Mononuclear cell (primary cell): ENCODE data around the gene SLC1A6. TPM values are rescaled to one million over a fixed set of nuclear protein-coding genes. Genes with fewer than 3 reads are reported as not detected.
"Not testable (repeated sequence)": the region's sequence is repeated elsewhere in the genome, so short reads cannot be mapped to it uniquely, and the experiment has no call there.

Experiments used
- H3K27me3 ChIP-seq: 2 replicates; pipeline ENCODE4 v1.6.0; 2011; ENCODE audit warnings: low read length, control low read depth; ENCODE audit not compliant: insufficient read depth
- H3K4me1 ChIP-seq: 2 replicates; pipeline ENCODE4 v1.5.1; 2011; ENCODE audit warnings: mild to moderate bottlenecking, low read length, control low read depth; ENCODE audit not compliant: insufficient read depth
- H3K4me3 ChIP-seq: 2 replicates; pipeline ENCODE4 v1.5.1; 2011; ENCODE audit warnings: mild to moderate bottlenecking, low read length, moderate library complexity
- H3K9me3 ChIP-seq: 2 replicates; pipeline ENCODE4 v1.5.1; 2011; ENCODE audit warnings: low read depth, mild to moderate bottlenecking, control low read depth, low read length
- total RNA-seq: library from RNA; depleted of rRNA; stranded (reverse); fragments of >200 nt; gene quantifications from one replicate; pipeline ENCODE4 v1.2.3, GENCODE V29; 2012

The SLC1A6 gene
- total RNA-seq = 0.10 TPM

GRCh38 chr19:14979476-14980255 is at the start of gene SLC1A6:
SLC1A6 (minus strand) TSS chr19:14979864; CDS start chr19:14972910, 6,954 bp downstream.
- H3K4me3 ChIP-seq = no peak within 1 kb of the TSS
- no peaks in the 10 kb centered on the region for H3K4me1 ChIP-seq
- H3K9me3 ChIP-seq = no peaks in the 10 kb centered on the region
- H3K27me3 ChIP-seq = peaks cover 40% of the 10 kb centered on the region

- Histone ChIP-seq H3K27me3 (no peaks in the 10 kb centered on the region), H3K9me3 (no peaks in the 10 kb centered on the region), H3K4me3 (no peak overlapping the region), H3K4me1 (no peaks in the 10 kb centered on the region)
Observed at GRCh38 chr19:15028490-15028889, 48.8 kb upstream of the SLC1A6 start.

- Histone ChIP-seq H3K9me3 (no peaks in the 10 kb centered on the region), H3K4me3 (no peak overlapping the region), H3K4me1 (no peaks in the 10 kb centered on the region), H3K27me3 (no peaks in the 10 kb centered on the region)
Observed at GRCh38 chr19:15025217-15025616, 45.6 kb upstream of the SLC1A6 start.

- Histone ChIP-seq H3K9me3 (no peaks in the 10 kb centered on the region), H3K4me3 (no peak overlapping the region), H3K4me1 (no peaks in the 10 kb centered on the region), H3K27me3 (no peaks in the 10 kb centered on the region)
Observed at GRCh38 chr19:15022752-15023151, 43.1 kb upstream of the SLC1A6 start.

GRCh38 chr19:15021286-15022007 is 41.8 kb upstream of the SLC1A6 start:
- Histone ChIP-seq H3K27me3 (no peaks in the 10 kb centered on the region), H3K9me3 (no peaks in the 10 kb centered on the region), H3K4me1 (no peaks in the 10 kb centered on the region), H3K4me3 (no peak overlapping the region)

GRCh38 chr19:15018836-15019235 is 39.2 kb upstream of the SLC1A6 start:
- not testable (repeated sequence) for H3K27me3 ChIP-seq, H3K9me3 ChIP-seq, H3K4me3 ChIP-seq, H3K4me1 ChIP-seq

GRCh38 chr19:15015946-15016542 is 36.4 kb upstream of the SLC1A6 start:
- Histone ChIP-seq H3K4me3 (no peak overlapping the region), H3K4me1 (no peaks in the 10 kb centered on the region), H3K27me3 (peaks cover 10% of the 10 kb centered on the region), H3K9me3 (no peaks in the 10 kb centered on the region)

GRCh38 chr19:15014579-15014978 is 34.9 kb upstream of the SLC1A6 start:
- Histone ChIP-seq H3K4me1 (no peaks in the 10 kb centered on the region), H3K9me3 (no peaks in the 10 kb centered on the region), H3K4me3 (no peak overlapping the region), H3K27me3 (peaks cover 17% of the 10 kb centered on the region)

- H3K9me3 ChIP-seq = no peaks in the 10 kb centered on the region
- no peak overlapping the region for H3K4me3 ChIP-seq
- H3K4me1 ChIP-seq = no peaks in the 10 kb centered on the region
- H3K27me3 ChIP-seq = peaks cover 17% of the 10 kb centered on the region
Observed at GRCh38 chr19:15010501-15011300, 31.0 kb upstream of the SLC1A6 start.

- Histone ChIP-seq H3K27me3 (peaks cover 17% of the 10 kb centered on the region), H3K4me3 (no peak overlapping the region), H3K4me1 (no peaks in the 10 kb centered on the region), H3K9me3 (no peaks in the 10 kb centered on the region)
Observed at GRCh38 chr19:15008308-15008707, 28.6 kb upstream of the SLC1A6 start.

- Histone ChIP-seq H3K4me3 (no peak overlapping the region), H3K9me3 (no peaks in the 10 kb centered on the region), H3K4me1 (no peaks in the 10 kb centered on the region), H3K27me3 (peaks cover 6% of the 10 kb centered on the region)
Observed at GRCh38 chr19:14997981-14998380, 18.3 kb upstream of the SLC1A6 start.

- H3K4me1 ChIP-seq = no peaks in the 10 kb centered on the region
- no peak overlapping the region for H3K4me3 ChIP-seq
- H3K27me3 ChIP-seq = peaks cover 3% of the 10 kb centered on the region
- H3K9me3 ChIP-seq = no peaks in the 10 kb centered on the region
Observed at GRCh38 chr19:14992780-14993179, 13.1 kb upstream of the SLC1A6 start.

- H3K4me1 ChIP-seq = no peaks in the 10 kb centered on the region
- no peaks in the 10 kb centered on the region for H3K9me3 ChIP-seq
Observed at GRCh38 chr19:14985133-14985532, 5.5 kb upstream of the SLC1A6 start.

GRCh38 chr19:14978161-14978776 is 1.4 kb downstream of the SLC1A6 start:
- Histone ChIP-seq H3K4me3 (no peak overlapping the region), H3K9me3 (no peaks in the 10 kb centered on the region), H3K4me1 (no peaks in the 10 kb centered on the region)

More at GRCh38 chr19:14985133-14985532, 5.5 kb upstream of the SLC1A6 start:
- H3K4me3 ChIP-seq = no peak overlapping the region
- H3K27me3 ChIP-seq = peaks cover 15% of the 10 kb centered on the region

More at GRCh38 chr19:14978161-14978776, 1.4 kb downstream of the SLC1A6 start:
- H3K27me3 ChIP-seq = peaks cover 40% of the 10 kb centered on the region
